ENCODE results near the gene FNIP1. TPM values are rescaled to one million over a fixed set of nuclear protein-coding genes. Genes with fewer than 3 reads are reported as not detected.
A peak's percentile ranks its signal among the peaks of the same experiment; 100 is the strongest.

The FNIP1 gene
- total and polyA plus RNA-seq, 12 donors, result 2.8 to 41.7 (median 32.7) TPM

DNA sequence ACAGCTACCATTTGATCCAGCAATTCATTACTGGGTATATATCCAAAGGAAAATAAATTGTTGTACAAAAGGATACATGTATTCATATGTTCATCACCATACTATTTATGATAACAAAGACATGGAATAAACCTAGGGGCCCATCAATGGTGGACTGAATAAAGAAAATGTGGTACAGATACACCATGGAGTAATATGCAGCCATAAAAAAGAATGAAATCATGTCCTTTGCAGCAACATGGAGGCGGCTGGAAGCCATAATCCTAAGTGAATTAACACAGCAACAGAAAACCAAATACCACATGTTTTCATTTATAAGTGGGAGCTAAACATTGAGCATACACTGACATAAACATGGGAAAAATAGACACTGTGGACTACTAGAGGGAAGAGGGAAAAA lies 37.1 kb downstream of the FNIP1 start:
- TF ChIP-seq, protein P1, sequence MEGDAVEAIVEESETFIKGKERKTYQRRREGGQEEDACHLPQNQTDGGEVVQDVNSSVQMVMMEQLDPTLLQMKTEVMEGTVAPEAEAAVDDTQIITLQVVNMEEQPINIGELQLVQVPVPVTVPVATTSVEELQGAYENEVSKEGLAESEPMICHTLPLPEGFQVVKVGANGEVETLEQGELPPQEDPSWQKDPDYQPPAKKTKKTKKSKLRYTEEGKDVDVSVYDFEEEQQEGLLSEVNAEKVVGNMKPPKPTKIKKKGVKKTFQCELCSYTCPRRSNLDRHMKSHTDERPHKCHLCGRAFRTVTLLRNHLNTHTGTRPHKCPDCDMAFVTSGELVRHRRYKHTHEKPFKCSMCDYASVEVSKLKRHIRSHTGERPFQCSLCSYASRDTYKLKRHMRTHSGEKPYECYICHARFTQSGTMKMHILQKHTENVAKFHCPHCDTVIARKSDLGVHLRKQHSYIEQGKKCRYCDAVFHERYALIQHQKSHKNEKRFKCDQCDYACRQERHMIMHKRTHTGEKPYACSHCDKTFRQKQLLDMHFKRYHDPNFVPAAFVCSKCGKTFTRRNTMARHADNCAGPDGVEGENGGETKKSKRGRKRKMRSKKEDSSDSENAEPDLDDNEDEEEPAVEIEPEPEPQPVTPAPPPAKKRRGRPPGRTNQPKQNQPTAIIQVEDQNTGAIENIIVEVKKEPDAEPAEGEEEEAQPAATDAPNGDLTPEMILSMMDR (IDR thresholded peaks at IDR 0.05), result no peak
- intact Hi-C loops (cut with DNase I), result no loop called here
- Histone ChIP-seq H3K4me1 (peaks cover 0 to 68% (median 41%) of the 10 kb centered on the region in 9 donors), H3K9me3 (peaks cover 0 to 10% (median 0%) of the 10 kb centered on the region in 11 donors), H3K27ac (peak overlapping the region in 3 of 10 donors; percentile 76 to 80 (median 78)), H3K27me3 (no peaks in the 10 kb centered on the region), H3K36me3 (peaks cover 0 to 12% (median 0%) of the 10 kb centered on the region in 9 donors), H3K4me3 (no peak overlapping the region)
- WGBS, 2 donors, result 97 to 100% methylated on average over 1 of the region's 1 CpG
- ATAC-seq, result no peak
- no peak for DNase-seq

DNA sequence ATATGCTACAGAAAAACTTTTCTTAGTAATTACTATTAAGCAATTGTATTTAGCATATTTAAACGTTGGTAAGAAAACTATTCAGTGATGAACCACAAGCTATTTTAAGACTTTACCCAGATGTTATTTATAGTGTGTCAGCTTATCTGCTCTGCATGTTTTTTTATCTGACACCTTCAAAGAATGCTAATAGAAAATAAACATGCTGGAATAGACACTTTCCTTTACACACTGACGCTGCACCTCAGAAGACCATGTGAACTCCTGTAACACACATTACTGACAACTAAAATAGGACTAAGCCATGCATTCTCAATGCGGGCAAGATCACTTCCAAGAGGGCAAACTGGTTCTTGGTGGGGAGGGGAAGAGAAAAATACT lies 38.3 kb downstream of the FNIP1 start:
- Histone ChIP-seq H3K27ac (peak overlapping the region; percentile 11 to 81 (median 68)), H3K36me3 (peaks cover 0 to 3% (median 0%) of the 10 kb centered on the region in 9 donors), H3K9me3 (peaks cover 0 to 1% (median 0%) of the 10 kb centered on the region in 11 donors), H3K4me3 (no peak overlapping the region), H3K4me1 (peaks cover 0 to 80% (median 46%) of the 10 kb centered on the region in 9 donors), H3K27me3 (no peaks in the 10 kb centered on the region)
- TF ChIP-seq, protein P1 (IDR thresholded peaks at IDR 0.05), result no peak
- ATAC-seq (peak; percentile 75 to 93 (median 86)), DNase-seq (peak in 1 of 2 donors; percentile 13)
- intact Hi-C loops (cut with DNase I), result no loop called here
- WGBS, 2 donors, result 16 to 17% methylated on average over 3 of the region's 3 CpGs

DNA sequence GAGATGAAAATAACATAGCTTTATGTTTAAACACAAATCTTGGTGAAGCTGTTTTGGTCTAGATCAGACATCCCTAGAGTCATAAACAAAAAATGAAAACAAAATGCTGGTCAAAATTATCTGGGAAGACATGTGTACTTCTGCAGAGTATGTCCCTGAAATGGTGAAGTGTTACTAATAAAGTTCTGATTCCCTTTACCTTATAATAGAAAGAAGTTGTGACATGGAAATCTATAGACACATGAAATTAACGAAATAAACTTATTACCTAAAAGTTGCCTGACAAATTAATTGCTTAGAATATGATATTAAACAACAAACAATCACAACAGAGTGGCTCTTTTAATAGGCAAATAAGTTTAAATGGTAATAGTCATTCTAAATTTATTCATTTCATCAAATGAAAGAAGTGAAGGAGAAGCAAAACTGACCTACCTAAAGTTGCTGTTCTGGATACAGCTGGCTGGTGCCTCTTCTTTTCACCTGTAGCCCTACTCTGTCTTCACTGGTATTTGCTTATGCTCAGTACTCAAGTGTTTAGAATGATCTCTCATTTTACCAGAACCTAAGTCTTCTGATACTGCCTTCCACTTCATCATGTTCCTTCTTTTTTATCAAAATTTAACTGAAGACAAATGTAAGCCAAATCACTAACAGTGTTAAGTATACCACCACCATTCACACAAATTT lies 38.8 kb downstream of the FNIP1 start:
- no peaks in the 10 kb centered on the region for H3K27me3 ChIP-seq
- H3K4me1 ChIP-seq, result peaks cover 0 to 80% (median 46%) of the 10 kb centered on the region in 9 donors
- TF ChIP-seq, protein P1 (IDR thresholded peaks at IDR 0.05), result no peak
- no peak overlapping the region for H3K4me3 ChIP-seq
- intact Hi-C loops (cut with DNase I), result no loop called here
- no peaks in the 10 kb centered on the region for H3K9me3 ChIP-seq
- DNase-seq, result no peak
- no peaks in the 10 kb centered on the region for H3K36me3 ChIP-seq
- 83 to 86% methylated on average over 1 of the region's 1 CpG for WGBS, 2 donors
- peak overlapping the region in 9 of 10 donors; percentile 11 to 81 (median 72) for H3K27ac ChIP-seq
- peak in 5 of 8 donors; percentile 20 to 43 (median 31) for ATAC-seq

DNA sequence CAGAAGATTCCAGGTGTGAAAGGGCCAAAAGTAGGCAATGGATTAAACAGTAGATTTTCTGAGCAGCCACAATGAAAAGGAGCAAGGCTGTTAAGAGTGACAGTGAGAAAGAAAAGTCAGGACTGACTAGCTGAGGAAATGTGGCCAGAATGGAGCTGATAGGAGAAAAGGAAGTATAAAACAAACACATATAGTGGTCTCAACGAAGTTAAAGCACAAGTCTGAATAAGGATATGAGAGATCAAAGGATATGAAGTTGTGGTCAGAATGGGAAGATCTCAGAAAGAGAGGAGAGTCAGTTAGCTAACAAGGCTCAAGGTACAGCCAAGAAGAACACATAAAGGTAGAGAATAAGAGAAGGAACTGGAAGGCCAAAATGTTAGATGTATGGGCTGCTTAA lies 39.9 kb downstream of the FNIP1 start:
- H3K4me1 ChIP-seq, result peaks cover 0 to 80% (median 48%) of the 10 kb centered on the region in 9 donors
- intact Hi-C loops (cut with DNase I), result no loop called here
- H3K27me3 ChIP-seq, result no peaks in the 10 kb centered on the region

More for the DNA sequence above, 39.9 kb downstream of the FNIP1 start:
- TF ChIP-seq, protein P1 (IDR thresholded peaks at IDR 0.05), result no peak
- DNase-seq, result no peak
- H3K27ac ChIP-seq, result peak overlapping the region in 7 of 10 donors; percentile 11 to 81 (median 76)
- H3K36me3 ChIP-seq, result no peaks in the 10 kb centered on the region
- WGBS, 2 donors, result 14 to 19% methylated on average over 1 of the region's 1 CpG
- peaks cover 0 to 2% (median 0%) of the 10 kb centered on the region in 11 donors for H3K9me3 ChIP-seq
- ATAC-seq, result no peak
- H3K4me3 ChIP-seq, result no peak overlapping the region
